ENCODE results near the gene PARVB. TPM values are rescaled to one million over a fixed set of nuclear protein-coding genes. Genes with fewer than 3 reads are reported as not detected.

Gene PARVB
- total RNA-seq, 4 donors from 2014 or later: 10.5 to 25.1 (median 14.6) TPM

GRCh38 chr22:44002997-44003396 is 21.1 kb upstream of the PARVB start:
- TF ChIP-seq POLR2A (IDR thresholded peaks at IDR 0.05) (no peak), CTCF (IDR thresholded peaks at IDR 0.05) (no peak)
- H3K4me3 ChIP-seq (ENCODE audit: low read depth, poor library complexity, severe bottlenecking): no peak overlapping the region
- no peak for DNase-seq (ENCODE audit: low spot score in 2 of 2)
- WGBS, 2 donors: 84 to 87% methylated on average over 8 of the region's 8 CpGs
- intact Hi-C loops (cut with DNase I; ENCODE audit: low total_unique reads): no loop called here

GRCh38 chr22:44003405-44004103 is 20.5 kb upstream of the PARVB start:
- intact Hi-C loops (cut with DNase I; ENCODE audit: low total_unique reads): no loop called here
- 81 to 91% methylated on average over 7 of the region's 7 CpGs for WGBS, 2 donors

GRCh38 chr22:44004104-44004460 is 20.0 kb upstream of the PARVB start:
- TF ChIP-seq POLR2A (IDR thresholded peaks at IDR 0.05) (no peak), CTCF (IDR thresholded peaks at IDR 0.05) (no peak)
- 92 to 94% methylated on average over 7 of the region's 7 CpGs for WGBS, 2 donors
- DNase-seq (ENCODE audit: low spot score in 2 of 2): no peak
- H3K4me3 ChIP-seq (ENCODE audit: low read depth, poor library complexity, severe bottlenecking): no peak overlapping the region
- intact Hi-C loops (cut with DNase I; ENCODE audit: low total_unique reads): no loop called here

More at GRCh38 chr22:44003405-44004103, 20.5 kb upstream of the PARVB start:
- TF ChIP-seq CTCF (IDR thresholded peaks at IDR 0.05) (no peak), POLR2A (IDR thresholded peaks at IDR 0.05) (no peak)
- no peak for DNase-seq (ENCODE audit: low spot score in 2 of 2)
- no peak overlapping the region for H3K4me3 ChIP-seq (ENCODE audit: low read depth, poor library complexity, severe bottlenecking)

DNA sequence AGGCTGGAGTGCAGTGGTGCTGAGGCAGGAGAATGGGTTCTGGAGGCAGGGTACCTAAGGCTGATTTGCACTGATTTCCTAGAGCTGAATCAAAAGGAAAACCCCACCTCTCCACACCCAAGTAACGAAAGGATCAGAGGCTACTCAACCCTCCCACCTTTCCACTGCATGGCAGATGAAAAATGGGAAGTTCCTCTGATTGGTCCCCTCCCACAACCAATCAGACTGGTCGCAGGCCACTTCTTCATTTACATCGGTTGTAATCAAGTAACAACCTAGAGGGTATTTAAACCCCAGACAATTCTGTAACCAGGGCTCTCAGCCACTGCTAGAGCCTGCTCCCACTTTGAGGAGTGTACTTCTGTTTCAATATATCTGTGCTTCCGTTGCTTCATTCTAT is 18.6 kb upstream of the PARVB start:
- intact Hi-C loops (cut with DNase I; ENCODE audit: low total_unique reads): no loop called here
- H3K4me3 ChIP-seq (ENCODE audit: low read depth, poor library complexity, severe bottlenecking): no peak overlapping the region
- TF ChIP-seq CTCF (IDR thresholded peaks at IDR 0.05): no peak
- no peak for TF ChIP-seq POLR2A (IDR thresholded peaks at IDR 0.05)
- WGBS, 2 donors: 86 to 90% methylated on average over 4 of the region's 4 CpGs
- no peak for DNase-seq (ENCODE audit: low spot score in 2 of 2)

GRCh38 chr22:44012162-44012561 is 11.9 kb upstream of the PARVB start:
- intact Hi-C loops (cut with DNase I; ENCODE audit: low total_unique reads): no loop called here
- 37 to 53% methylated on average over 5 of the region's 5 CpGs for WGBS, 2 donors
- DNase-seq (ENCODE audit: low spot score in 2 of 2): no peak
- H3K4me3 ChIP-seq (ENCODE audit: low read depth, poor library complexity, severe bottlenecking): no peak overlapping the region
- no peak for TF ChIP-seq POLR2A (IDR thresholded peaks at IDR 0.05)
- no peak for TF ChIP-seq CTCF (IDR thresholded peaks at IDR 0.05)

- 75 to 76% methylated on average over 7 of the region's 7 CpGs for WGBS, 2 donors
- no peak for TF ChIP-seq POLR2A (IDR thresholded peaks at IDR 0.05)
- no peak for TF ChIP-seq CTCF (IDR thresholded peaks at IDR 0.05)
- H3K4me3 ChIP-seq (ENCODE audit: low read depth, poor library complexity, severe bottlenecking): no peak overlapping the region
- no peak for DNase-seq (ENCODE audit: low spot score in 2 of 2)
- intact Hi-C loops (cut with DNase I; ENCODE audit: low total_unique reads): no loop called here
These were observed 11.5 kb upstream of the PARVB start for GRCh38 chr22:44012591-44012990.
